ENCODE data around the gene RAD51AP2. TPM values are rescaled to one million over a fixed set of nuclear protein-coding genes. Genes with fewer than 3 reads are reported as not detected.

The RAD51AP2 gene
- total and polyA plus RNA-seq, 2 of the 13 experiments (the other 11 are each of a cell fraction or from before 2014, with no cell fraction given) = 0.11 to 0.12 TPM

DNA sequence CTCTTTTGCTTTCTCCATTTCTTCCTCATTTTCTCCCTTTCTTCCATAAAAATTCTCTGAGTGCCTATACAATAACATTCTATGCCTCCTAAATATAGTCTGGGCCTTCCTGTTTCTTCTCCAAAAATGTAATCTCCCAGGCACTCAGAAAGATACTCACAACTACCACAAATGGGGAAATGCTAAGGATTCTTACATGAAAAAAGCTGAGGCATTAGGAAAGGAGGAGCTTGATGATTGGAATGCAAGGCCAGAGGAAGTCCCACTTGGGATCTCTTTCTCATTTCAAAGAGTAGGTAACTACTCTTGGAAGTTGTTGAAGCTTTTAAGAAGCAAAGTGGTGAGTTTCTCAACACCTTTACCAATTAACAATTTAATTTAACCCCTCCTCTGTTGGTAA lies 25.6 kb upstream of the RAD51AP2 start:
- intact Hi-C loops (cut with micrococcal nuclease; ENCODE audit: unreplicated experiment) = loop anchor here (1.0 to 5.0 kb wide), 2 partner anchors 102 to 208 kb away; partner anchors contain the start of genes GEN1 and SMC6
- Histone ChIP-seq H3K79me2 (ENCODE audit: insufficient read depth, low read length) (peaks cover 91% of the 10 kb centered on the region), H3K9ac (ENCODE audit: insufficient read depth, low read depth, low read length) (peak overlapping the region; percentile 77), H3K27me3 (ENCODE audit: control insufficient read depth in 1 of 2, insufficient read depth in 2 of 2, low read length in 2 of 2) (peaks cover 0 to 3% of the 10 kb centered on the region in 2 experiments; a peak in 1 of 5 replicates), H3K4me3 (replicated peaks in 1 of 3; ENCODE audit: insufficient read depth in 1 of 3, low read depth in 2 of 3, low read length in 3 of 3) (peak overlapping the region; percentile 78 to 97 (median 83)), H3K4me1 (ENCODE audit: insufficient read depth, low read length) (peaks cover 62% of the 10 kb centered on the region), H4K20me1 (ENCODE audit: insufficient read depth, low read length) (no peaks in the 10 kb centered on the region), H3K27ac (ENCODE audit: extremely low read length, insufficient read depth, low read length) (peak overlapping the region; percentile 94), H3K4me2 (ENCODE audit: low read depth, low read length) (peak overlapping the region; percentile 97), H3K9me3 (ENCODE audit: low read length) (no peaks in the 10 kb centered on the region), H2AFZ (ENCODE audit: low read length) (no peak overlapping the region), H3K36me3 (replicated peaks in 1 of 2; ENCODE audit: control insufficient read depth in 1 of 2, insufficient read depth in 2 of 2, low read length in 2 of 2) (no peaks in the 10 kb centered on the region)
- DNase-seq (ENCODE audit: low spot score) (no peak), FAIRE-seq (no peak), ATAC-seq (no peak)
- CTCF ChIA-PET (ENCODE audit: low intra/inter-chr PET ratio, low total read pairs) = no interaction called here
- TF ChIP-seq, protein P1, sequence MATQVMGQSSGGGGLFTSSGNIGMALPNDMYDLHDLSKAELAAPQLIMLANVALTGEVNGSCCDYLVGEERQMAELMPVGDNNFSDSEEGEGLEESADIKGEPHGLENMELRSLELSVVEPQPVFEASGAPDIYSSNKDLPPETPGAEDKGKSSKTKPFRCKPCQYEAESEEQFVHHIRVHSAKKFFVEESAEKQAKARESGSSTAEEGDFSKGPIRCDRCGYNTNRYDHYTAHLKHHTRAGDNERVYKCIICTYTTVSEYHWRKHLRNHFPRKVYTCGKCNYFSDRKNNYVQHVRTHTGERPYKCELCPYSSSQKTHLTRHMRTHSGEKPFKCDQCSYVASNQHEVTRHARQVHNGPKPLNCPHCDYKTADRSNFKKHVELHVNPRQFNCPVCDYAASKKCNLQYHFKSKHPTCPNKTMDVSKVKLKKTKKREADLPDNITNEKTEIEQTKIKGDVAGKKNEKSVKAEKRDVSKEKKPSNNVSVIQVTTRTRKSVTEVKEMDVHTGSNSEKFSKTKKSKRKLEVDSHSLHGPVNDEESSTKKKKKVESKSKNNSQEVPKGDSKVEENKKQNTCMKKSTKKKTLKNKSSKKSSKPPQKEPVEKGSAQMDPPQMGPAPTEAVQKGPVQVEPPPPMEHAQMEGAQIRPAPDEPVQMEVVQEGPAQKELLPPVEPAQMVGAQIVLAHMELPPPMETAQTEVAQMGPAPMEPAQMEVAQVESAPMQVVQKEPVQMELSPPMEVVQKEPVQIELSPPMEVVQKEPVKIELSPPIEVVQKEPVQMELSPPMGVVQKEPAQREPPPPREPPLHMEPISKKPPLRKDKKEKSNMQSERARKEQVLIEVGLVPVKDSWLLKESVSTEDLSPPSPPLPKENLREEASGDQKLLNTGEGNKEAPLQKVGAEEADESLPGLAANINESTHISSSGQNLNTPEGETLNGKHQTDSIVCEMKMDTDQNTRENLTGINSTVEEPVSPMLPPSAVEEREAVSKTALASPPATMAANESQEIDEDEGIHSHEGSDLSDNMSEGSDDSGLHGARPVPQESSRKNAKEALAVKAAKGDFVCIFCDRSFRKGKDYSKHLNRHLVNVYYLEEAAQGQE (IDR thresholded peaks at IDR 0.05; ENCODE audit: borderline replicate concordance in 1 of 2, low read depth in 1 of 2, low read length in 2 of 2) = no peak
- peak; percentile 34; the same call in 1 of the 2 replicates for TF ChIP-seq TARDBP (CRISPR knock-in tag; IDR thresholded peaks at IDR 0.05)
- peak; percentile 30; the same call in 1 of the 2 replicates for TF ChIP-seq NCOA2 (CRISPR knock-in tag; IDR thresholded peaks at IDR 0.05)
- TF ChIP-seq, protein P2, sequence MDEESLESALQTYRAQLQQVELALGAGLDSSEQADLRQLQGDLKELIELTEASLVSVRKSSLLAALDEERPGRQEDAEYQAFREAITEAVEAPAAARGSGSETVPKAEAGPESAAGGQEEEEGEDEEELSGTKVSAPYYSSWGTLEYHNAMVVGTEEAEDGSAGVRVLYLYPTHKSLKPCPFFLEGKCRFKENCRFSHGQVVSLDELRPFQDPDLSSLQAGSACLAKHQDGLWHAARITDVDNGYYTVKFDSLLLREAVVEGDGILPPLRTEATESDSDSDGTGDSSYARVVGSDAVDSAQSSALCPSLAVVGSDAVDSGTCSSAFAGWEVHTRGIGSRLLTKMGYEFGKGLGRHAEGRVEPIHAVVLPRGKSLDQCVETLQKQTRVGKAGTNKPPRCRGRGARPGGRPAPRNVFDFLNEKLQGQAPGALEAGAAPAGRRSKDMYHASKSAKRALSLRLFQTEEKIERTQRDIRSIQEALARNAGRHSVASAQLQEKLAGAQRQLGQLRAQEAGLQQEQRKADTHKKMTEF (CRISPR knock-in tag; IDR thresholded peaks at IDR 0.05) = peak; percentile 26; the same call in 1 of the 2 replicates
- TF ChIP-seq, protein P3, sequence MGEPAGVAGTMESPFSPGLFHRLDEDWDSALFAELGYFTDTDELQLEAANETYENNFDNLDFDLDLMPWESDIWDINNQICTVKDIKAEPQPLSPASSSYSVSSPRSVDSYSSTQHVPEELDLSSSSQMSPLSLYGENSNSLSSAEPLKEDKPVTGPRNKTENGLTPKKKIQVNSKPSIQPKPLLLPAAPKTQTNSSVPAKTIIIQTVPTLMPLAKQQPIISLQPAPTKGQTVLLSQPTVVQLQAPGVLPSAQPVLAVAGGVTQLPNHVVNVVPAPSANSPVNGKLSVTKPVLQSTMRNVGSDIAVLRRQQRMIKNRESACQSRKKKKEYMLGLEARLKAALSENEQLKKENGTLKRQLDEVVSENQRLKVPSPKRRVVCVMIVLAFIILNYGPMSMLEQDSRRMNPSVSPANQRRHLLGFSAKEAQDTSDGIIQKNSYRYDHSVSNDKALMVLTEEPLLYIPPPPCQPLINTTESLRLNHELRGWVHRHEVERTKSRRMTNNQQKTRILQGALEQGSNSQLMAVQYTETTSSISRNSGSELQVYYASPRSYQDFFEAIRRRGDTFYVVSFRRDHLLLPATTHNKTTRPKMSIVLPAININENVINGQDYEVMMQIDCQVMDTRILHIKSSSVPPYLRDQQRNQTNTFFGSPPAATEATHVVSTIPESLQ (CRISPR knock-in tag; conservative IDR thresholded peaks at IDR 0.05) = no peak
- 0 out of 2 replicates have a peak, but pooled peaks have one; percentile 8 for TF ChIP-seq ZNF331 (CRISPR knock-in tag; IDR thresholded peaks at IDR 0.05)
- 0 out of 2 replicates have a peak, but pooled peaks have one; percentile 4 for TF ChIP-seq TAF1 (CRISPR knock-in tag; IDR thresholded peaks at IDR 0.05)
- peak; percentile 43 for TF ChIP-seq TEAD3 (CRISPR knock-in tag; optimal IDR thresholded peaks at IDR 0.05; ENCODE audit: borderline replicate concordance)
- POLR2A ChIA-PET = interaction anchor here (0.9 to 2.3 kb wide), 7 partner anchors 11 to 64 kb away, joined by 3 to 15 read pairs (median 6); no protein-coding TSS in a partner anchor
- no TSS peak for BruUV-seq (replicated peaks)
- in situ Hi-C loops (cut with HindIII; ENCODE audit: extremely low pct_ligation_motif_present, low pct_unique_long_range_greater_than_20kb) = loop anchor here (5.0 to 10.0 kb wide), 3 partner anchors 51 to 211 kb away; partner anchors contain the start of genes GEN1 and SMC6

Measured in HepG2 (cell line).